GM19351 (cell line): ENCODE results near the gene PRDM5.
A peak's percentile ranks its signal among the peaks of the same experiment; 100 is the strongest.
"Not testable (repeated sequence)": the region's sequence is repeated elsewhere in the genome, so short reads cannot be mapped to it uniquely, and the experiment has no call there.

ENCODE experiments used
- ATAC-seq: cut with Tn5 transposase; IDR thresholded peaks from one replicate; pipeline ENCODE4 v1.9.1; 2021; ENCODE audit warnings: mild to moderate bottlenecking, moderate library complexity; ENCODE audit not compliant: unreplicated experiment

Gene PRDM5

DNA sequence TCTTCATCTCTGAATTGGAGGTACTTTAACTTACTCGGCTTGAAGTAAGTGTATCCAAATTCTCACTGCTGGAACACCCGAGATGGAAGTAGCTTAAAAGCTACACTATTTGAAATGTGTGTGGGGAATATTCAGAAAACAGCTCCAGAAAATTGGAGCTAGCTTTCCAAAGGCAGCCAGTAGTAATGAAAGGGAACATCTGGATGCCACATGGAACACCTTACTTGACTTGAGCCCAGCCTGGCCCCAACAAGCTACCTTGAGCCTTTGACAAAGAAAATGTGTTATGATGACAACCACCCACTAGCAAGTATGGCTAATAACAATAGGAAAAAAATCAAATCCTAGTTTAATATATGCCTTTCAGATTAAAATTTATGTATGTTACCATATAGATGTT, 161.5 kb downstream of the PRDM5 start:
- ATAC-seq: no peak

DNA sequence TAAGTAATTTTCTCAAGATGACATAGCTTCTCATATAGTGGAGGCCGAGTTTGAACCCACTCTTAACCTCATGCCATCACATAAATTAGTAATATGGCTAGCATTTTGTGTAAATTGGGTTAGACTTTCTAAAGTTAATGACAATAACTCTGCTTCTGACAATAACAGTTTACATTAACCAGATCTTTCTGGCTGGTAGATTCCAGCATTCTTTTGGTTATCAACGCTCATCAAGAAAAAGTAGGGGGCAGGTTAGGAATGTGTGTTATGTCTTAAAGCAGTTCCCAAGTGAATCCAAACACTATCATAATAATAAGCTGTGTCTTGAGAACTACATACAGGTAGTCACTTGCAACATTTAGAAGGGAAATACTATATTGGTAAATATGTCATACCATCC, 162.5 kb downstream of the PRDM5 start:
- ATAC-seq: no peak

DNA sequence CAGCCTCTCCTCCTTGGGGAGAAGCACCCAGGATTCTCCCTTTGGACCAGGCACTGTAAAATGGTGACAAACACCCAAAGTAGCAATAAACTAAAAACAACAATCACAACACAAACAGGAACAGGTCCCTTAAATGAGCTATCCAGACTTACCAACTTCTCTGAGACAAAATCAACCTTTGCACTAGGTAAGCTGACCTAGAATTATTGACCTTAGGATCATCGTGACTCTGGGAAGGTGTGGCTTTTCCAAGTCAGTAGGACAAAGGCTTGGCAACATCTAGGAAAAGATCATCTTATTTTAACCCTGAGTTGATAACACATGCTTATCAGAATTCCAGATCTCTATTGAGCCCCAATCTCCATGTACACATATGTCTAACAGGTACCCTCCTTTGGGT, 166.7 kb downstream of the PRDM5 start:
- no peak for ATAC-seq

DNA sequence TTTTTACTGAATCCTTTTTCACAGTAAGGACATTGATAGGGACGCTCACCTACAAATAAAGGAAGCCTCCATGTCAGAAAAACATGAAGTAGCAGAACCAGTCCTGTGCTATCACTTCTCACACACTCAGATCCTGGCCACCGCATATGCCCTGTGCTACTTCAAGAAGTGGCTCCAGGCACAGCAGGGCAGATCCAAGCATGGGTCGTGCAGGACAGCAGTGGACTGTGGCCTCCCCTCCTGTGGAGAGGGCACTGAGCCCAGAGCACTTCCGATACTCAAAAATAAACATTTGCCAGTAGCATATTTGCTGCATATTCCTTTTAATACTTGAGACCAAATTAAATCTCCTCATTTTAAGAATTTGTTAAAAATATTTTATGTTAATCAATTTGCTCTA, 167.9 kb downstream of the PRDM5 start:
- ATAC-seq: no peak

DNA sequence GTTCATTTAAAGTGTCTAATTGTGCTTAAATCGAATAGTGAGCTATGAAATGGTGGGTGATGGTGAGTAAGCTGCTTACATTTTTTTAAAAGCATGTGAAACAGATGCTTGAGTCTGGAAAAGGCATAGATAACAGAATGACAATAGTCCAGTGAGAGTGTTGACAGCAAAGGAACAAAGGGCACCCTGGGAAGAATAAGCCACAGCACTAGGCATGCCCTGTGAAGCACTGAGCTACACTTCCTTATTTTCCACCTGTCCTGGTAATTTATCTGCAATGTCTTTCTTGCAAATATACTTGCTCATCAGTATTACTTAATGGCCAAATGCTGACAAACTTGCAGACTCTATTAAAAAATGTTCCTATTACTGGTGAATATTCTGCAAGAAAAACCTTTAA, 168.7 kb downstream of the PRDM5 start:
- ATAC-seq: no peak

DNA sequence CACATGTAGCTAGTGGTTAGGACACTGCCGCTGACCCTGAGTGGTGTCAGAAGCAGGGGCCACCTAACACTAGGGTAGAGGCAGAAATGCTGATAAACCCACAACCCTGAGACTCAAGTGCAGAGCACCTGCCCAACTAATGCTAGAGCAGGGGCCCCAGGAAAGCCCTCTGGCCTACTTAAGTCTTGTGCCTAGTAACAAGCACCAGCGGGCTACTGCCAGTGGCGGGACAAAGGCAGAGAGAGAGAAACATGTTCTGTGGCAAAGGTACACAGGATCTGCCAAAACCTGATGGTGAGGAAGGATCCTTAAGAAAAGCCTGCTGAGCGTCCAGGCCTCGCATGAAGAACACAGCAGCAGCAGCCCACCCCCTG, 172.4 kb downstream of the PRDM5 start:
- ATAC-seq: no peak

DNA sequence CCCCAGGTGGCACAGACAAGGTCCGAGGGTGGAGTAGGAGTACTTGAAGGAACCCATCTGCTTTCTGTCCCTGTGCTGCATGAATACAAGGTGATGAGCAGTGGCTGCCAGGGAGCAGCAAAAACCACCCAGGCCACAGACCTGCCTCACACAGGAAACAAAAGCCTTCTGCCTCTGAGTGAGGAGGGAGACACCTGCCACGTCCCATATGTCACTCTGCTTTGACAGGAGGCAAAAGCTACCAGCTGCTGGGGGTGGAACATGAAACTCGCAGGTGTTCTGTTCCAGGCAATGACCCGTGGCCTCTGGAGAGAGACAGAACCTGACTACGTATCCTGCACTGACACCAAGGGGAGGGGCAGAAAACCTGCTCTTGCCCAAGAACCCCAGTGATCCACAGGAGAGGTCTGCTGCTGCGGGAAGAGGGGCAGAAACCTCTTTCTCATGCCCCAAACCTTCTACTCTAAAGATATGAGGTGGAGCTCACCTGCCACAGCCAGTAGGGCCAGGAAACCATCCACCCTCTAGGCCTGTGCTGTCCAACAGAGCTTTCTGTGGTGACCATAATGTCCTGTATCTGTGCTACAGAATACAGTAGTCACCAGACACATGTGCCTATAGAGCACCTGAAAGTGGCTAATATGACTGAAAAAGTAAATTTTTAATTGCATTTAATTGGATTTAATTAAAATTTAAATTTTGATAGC, 172.9 kb downstream of the PRDM5 start:
- peak; percentile 97 for ATAC-seq

DNA sequence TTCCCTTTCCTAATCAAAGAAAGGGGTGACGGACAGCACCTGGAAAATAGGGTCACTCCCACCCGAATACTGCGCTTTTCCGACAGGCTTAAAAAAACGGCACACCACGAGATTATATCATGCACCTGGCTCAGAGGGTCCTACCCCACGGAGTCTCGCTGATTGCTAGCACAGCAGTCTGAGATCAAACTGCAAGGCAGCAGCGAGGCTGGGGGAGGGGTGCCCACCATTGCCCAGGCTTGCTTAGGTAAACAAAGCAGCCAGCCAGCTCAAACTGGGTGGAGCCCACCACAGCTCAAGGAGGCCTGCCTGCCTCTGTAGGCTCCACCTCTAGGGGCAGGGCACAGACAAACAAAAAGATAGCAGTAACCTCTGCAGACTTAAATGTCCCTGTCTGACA, 180.9 kb downstream of the PRDM5 start:
- ATAC-seq: not testable (repeated sequence)

DNA sequence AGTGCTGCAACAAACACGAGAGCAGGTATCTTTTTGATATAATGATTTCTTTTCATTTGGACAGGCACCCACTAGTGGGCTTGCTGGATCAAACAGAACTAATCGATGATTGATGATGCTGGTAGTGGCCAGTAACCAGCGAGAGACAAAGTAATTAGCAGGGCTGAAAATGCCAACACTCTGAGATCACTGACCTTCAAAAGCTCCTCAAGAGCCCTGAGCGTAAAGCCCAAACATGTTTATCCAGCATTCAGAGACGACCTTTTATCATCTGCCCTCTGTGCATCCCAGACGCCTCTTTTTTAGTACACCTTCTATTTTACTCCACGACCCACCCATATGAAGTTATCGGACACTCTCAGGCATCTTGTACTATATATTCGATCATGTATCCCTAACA, 186.2 kb downstream of the PRDM5 start:
- no peak for ATAC-seq

DNA sequence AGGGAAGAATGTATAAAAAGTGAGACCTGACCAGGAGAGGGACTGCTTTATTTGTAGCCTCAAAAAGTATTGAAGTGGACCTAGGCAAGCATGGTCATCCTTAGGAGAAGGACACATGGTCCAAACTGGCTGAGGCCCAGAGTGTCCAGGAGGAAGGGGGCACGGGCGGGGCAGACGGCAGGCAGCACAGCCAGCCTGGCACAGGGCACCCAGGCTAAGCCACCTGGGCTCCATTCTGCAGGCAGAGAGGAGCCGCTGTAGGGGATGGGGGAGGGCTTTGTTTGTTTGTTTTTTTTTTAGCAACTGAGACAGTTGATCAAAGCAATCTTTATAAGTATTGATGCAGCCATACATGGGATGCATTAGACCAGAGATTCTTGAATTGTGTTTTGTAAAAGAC, 188.6 kb downstream of the PRDM5 start:
- no peak for ATAC-seq

DNA sequence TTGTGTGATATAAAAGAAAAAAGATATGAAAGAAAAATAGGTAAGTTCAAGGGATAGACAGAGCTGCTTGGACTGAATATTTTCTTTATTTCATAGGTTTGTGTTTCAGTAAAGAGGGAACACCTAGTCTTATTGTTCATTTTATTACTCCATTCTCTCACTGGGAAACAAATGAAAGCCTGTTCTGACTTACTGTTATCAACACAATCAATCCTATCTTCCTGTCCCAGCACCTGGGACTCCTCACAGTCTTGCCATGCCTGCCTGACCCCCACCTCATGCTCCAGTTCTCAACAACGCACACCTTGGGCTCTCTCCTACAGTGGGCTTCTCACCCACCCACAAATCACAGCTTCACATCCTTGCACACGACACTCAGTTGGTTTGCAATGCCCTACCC, 189.5 kb downstream of the PRDM5 start:
- no peak for ATAC-seq

DNA sequence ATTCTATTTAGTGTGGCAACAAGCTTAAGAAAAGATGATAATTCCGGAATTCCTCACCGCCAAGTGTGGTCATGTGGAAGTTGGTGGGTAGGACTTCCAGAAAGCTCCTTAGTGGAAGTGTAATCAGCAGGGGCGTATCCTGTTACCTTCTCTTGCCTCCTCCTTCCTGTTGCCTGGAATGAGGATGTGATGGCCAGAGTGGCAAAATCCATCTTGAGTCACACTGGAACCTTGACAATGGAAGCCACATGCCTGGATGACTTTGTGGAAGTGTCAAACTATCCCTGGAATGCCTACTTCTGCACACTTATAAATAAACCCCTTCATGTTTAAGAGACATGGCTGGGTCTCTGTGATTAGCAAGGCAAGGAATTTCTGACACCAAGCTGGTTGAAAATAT, 191.0 kb downstream of the PRDM5 start:
- ATAC-seq: no peak

DNA sequence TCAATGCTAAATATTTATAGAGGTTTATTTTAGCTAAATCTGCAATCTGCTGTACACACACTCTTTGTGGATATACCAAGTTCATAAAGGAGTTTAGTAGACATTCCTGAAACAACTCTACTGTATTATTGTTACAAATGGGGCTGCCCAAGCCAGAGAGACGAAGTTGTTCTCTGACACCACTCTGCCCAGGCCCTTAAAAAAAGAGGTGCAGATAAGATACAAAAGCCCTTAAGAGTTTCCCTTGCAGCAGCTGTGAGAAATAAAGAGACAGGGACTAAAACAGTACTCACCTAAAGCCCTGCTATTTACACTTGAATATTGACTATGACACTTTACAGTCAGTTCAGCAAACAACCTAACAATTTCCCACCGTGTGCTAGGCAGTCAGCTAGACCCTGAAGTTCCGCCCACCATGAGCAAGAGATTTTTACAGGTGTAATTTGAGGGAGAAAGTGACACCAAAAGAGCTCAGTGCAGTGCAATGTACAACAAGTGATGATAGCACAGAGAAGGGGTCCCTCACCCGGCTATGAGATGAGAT, 191.7 kb downstream of the PRDM5 start:
- no peak for ATAC-seq

DNA sequence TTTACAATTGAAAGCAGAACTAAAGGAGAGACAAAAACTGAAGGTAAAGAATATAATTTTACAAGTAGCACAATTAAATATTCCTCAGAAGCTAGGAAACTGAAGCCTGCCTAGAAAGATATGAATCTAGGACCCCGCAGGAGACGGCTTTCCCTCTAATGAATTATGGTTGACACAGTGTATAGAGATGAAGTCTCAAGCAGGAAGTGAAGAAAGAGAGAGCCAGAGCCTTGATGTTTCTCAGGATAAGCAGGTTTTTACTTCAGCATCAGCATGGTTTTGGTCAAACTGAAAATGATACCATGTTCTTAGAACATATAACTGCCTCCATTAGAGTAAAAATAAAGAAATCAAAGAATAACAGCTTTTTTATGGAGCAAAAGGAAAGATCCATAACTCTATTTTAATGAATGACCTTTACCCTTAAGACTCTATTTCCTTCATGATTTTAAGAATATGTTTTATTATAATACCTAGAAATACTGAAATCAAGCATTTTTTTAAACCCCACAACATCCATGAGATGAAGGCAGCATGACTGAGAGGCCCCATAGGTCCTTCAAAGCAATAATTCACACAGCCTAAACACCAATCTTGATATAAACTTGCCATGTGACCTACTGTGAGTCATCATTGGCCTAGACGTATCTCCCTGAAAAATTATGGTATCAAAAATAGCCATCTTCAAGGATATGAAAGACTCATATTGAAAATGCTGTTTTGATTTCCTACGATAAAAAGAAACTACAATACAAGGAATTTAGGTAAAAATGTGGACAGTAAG, 193.4 kb downstream of the PRDM5 start:
- no peak for ATAC-seq

DNA sequence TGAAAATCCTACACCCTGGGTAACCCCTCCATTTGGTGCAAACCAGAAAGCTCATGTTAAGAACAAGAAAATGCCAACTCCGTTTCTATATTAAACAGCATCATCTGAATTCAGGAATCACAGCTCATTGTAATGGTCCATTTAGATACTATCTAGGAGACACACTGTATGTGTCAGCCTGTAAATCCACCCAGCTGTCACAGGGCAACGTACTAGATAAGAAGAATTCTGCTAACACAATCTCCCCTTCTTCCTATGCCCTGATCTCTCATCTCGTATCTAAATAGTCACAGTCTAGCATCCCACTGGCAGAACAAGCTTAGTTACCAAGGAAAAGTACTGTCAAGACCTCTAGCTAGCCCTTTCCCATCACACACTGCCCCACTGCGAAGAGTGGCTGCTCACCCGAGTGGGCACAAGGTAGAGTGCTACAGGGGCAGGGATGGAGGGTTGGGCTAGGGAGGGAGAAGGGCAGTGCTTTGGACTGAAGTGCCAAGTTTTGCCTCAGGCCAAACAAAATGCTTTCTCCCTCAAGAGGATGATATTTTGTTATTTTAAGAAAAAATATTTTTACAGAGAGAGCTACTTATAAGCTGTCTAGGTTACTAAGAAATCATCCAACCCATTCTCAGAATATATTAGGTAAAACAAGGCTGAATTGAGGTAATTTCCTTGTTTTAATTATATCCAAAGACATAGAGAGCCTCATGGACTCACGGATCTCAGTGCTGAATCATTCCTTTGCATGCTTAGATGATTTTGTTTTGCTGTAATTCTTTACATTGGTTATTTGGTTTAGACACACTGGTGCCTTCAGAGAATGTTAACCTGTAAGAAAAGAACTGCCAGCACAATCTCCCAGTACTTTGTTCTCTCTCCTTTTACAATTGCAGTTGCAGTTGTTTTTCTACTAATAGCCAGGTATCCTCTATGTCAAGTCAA, 196.6 kb downstream of the PRDM5 start:
- ATAC-seq: no peak

DNA sequence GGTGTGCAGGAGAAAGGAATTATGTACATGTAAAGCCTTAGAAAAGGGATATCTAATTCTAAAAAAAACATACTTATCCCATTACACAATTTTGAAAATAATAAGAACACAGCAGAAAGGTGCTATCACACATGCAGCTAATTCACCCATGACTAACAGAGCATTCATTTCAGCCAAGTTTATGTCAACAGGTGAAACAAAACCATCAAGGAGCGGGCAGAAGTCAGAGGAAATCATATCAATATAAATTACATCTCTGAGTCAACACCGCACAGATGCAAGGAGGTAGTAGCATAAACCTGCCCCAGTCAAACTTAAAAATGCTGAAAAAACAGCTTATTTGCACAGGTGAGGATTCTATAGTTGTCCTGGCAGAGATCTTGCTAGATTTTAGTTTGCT, 197.9 kb downstream of the PRDM5 start:
- no peak for ATAC-seq

DNA sequence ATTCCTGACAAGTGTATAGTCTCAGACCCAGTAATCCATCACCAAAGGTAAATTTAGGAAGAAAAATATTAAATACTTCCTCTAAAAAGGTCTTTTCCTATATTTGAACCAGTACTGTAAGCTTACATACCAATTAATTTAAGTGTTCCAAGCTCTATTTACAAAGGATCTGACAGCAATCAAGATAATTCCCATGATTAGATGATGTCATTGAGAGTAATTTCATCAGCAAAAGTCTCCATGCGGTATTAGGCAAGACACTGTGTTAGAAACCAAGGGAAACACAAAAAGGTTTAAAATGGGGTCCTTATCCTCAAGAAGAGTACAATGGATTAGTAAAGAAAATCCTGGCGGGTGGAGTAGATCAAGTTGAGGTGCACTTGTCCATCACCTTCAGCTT, 198.5 kb downstream of the PRDM5 start:
- no peak for ATAC-seq

DNA sequence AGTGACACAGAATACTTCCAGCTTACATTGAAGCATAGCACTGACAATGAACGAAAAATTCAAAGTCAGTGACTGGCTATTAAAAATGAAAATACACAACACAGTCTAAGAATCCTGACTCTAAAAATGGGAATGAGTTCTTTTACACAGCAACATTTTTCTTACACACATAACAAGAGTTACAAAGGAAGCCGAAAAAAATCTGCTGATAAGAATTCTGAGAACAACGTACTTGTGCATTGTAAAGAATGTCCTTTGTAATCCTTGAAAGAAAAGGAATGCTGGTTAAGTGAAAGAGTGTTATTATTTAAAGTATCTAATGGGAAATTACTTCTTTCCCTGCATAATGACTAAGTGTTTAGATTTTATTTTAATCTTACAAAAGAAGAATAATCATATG, 199.4 kb downstream of the PRDM5 start:
- no peak for ATAC-seq

DNA sequence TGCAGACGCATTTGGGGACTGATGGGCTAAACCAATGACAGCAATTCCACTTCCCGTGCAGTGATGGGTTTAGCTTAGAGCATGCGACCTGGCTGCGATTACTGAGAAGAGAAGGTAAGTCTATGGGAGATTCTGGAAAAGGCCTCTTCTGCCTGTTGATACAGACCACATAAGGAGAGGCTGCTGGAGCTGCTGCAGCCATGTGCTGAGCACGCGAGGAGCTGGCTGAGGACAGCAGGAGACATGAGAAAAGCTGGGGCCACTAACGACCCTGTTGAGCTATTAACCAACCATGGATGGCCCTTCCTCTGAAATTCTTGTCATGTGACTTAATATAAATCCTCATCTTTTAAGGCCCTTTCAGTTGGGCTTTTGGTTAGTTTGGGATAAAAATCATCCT, 199.9 kb downstream of the PRDM5 start:
- no peak for ATAC-seq

DNA sequence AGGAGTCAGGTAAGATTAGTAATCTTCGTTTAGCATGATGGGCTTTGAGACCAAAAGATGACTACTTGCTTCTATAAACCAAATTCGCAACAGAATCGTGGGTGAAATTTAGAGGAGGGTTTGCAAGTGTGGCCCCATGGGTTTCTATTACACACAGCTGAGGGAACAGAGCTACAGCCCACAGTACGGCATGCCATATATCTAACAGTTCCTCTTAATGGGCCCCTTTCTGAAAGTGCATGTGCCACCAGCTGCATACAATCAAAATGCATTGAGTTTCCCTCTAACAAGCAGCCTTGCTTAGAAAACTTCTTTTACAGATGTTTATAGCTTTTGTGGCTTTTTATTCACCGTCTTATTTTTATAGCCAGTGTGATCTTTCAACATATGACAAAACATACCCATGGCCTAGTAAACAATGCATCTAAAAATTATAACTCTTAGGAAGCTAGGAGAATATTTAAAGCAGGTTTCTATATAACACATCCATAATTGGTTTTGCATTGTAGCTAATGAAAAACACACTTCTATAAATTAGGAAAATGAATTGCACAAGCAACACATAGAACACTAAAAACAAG, 202.1 kb downstream of the PRDM5 start:
- ATAC-seq: no peak

DNA sequence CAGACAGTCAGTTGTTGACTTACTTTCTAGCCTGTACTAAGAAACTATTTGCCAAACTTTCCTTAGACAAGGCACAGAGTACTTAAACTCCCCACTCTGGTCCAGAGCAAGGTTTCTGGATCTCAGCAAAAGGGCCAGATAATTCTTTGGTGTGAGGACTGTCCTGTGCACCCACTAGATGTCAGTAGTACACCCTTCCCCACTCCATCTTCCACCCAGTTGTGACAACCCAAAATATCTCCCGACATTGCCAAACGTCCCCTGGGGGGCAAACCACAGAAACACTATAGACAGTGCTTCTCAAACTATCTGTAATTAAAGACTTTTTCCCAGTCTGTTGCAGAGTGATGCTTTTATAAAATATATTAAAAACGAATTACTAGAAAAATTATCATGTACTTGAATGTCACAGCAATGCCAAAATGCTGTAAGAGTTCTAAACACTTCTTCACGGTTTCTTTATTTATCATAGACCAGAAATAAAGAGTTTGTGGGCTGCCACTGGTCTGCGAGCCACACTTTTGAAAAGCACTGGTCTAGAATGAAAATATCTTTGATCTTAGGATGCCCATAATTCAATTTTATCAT, 203.5 kb downstream of the PRDM5 start:
- ATAC-seq: peak; percentile 93
